ENCODE data around the gene SEMA5A. TPM values are rescaled to one million over a fixed set of nuclear protein-coding genes. Genes with fewer than 3 reads are reported as not detected.

Gene SEMA5A
- total RNA-seq, 1 donor from 2014 or later = 38.9 TPM

DNA sequence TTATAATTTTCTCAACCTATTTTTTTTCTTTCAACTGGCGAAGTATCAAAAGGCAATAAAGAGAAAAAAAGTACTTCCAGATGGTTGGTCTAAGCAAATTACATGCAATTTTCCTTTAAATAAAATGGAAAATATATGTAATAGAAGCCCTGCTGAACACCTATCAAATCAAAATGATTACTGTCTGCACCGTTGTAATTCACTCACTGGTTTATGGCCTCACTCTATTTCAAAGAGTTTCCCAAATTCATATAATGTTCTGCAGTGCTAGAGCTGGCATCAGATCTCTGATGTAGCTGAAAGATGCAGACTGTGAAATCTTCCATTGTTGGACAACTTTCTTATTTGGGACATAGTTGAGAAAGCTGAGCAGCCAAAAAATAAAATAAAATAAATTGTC is 130.3 kb downstream of the SEMA5A start:
- Histone ChIP-seq H3K4me1 (no peaks in the 10 kb centered on the region), H3K27me3 (no peaks in the 10 kb centered on the region), H3K9me3 (no peaks in the 10 kb centered on the region), H3K27ac (no peak overlapping the region), H3K36me3 (no peaks in the 10 kb centered on the region), H3K4me3 (no peak overlapping the region)
- DNase-seq (no peak), ATAC-seq (no peak)
- intact Hi-C loops (cut with DNase I) = no loop called here
- TF ChIP-seq, protein P1, sequence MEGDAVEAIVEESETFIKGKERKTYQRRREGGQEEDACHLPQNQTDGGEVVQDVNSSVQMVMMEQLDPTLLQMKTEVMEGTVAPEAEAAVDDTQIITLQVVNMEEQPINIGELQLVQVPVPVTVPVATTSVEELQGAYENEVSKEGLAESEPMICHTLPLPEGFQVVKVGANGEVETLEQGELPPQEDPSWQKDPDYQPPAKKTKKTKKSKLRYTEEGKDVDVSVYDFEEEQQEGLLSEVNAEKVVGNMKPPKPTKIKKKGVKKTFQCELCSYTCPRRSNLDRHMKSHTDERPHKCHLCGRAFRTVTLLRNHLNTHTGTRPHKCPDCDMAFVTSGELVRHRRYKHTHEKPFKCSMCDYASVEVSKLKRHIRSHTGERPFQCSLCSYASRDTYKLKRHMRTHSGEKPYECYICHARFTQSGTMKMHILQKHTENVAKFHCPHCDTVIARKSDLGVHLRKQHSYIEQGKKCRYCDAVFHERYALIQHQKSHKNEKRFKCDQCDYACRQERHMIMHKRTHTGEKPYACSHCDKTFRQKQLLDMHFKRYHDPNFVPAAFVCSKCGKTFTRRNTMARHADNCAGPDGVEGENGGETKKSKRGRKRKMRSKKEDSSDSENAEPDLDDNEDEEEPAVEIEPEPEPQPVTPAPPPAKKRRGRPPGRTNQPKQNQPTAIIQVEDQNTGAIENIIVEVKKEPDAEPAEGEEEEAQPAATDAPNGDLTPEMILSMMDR (IDR thresholded peaks at IDR 0.05) = no peak

DNA sequence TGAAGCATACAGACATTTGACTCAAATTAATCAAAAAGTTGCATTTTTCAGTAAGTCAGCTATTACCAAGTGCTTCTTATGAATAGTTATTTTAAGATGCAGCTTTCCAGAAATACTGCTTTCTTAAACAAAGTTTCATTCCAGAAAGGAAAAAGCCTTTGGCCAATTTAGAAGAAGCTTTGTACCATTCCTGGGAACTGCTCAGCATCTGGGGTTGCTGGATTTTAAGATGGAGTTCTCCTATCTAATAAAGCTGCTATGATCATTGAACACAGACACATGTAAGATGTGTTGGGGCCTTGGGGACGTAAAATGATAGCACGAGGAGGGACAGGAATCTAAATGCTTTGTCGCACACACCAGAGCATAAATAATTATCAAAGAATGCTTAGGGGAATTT is 130.8 kb downstream of the SEMA5A start:
- H3K27me3 ChIP-seq = no peaks in the 10 kb centered on the region
- H3K27ac ChIP-seq = no peak overlapping the region
- no peak for DNase-seq
- no peaks in the 10 kb centered on the region for H3K36me3 ChIP-seq
- no peaks in the 10 kb centered on the region for H3K9me3 ChIP-seq
- TF ChIP-seq, protein P1 (IDR thresholded peaks at IDR 0.05) = no peak
- intact Hi-C loops (cut with DNase I) = no loop called here
- no peaks in the 10 kb centered on the region for H3K4me1 ChIP-seq
- no peak for ATAC-seq
- no peak overlapping the region for H3K4me3 ChIP-seq

DNA sequence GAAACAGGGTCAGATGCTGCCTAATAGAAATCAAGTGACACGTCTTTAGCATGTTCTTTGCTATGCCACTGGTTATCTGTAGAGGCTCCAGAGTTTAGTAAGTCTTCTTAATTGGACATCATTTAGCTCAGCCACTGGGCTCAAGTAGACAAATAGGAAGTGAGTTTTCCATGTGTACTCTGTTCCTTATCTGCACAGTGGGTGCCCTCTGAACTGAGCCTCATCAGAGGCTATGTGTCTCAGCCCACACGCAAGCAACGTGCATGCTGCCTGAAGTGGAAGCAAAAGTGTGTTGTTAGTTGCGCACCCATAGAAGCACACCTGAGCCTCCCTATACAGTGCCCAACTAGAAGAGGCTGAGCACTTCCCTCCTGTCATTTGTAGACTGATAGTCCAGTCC is 134.7 kb downstream of the SEMA5A start:
- DNase-seq = no peak
- ATAC-seq = no peak
- TF ChIP-seq, protein P1 (IDR thresholded peaks at IDR 0.05) = no peak
- no peaks in the 10 kb centered on the region for H3K4me1 ChIP-seq
- H3K27me3 ChIP-seq = no peaks in the 10 kb centered on the region
- H3K36me3 ChIP-seq = no peaks in the 10 kb centered on the region
- H3K4me3 ChIP-seq = no peak overlapping the region
- H3K9me3 ChIP-seq = no peaks in the 10 kb centered on the region
- intact Hi-C loops (cut with DNase I) = no loop called here
- H3K27ac ChIP-seq = no peak overlapping the region

DNA sequence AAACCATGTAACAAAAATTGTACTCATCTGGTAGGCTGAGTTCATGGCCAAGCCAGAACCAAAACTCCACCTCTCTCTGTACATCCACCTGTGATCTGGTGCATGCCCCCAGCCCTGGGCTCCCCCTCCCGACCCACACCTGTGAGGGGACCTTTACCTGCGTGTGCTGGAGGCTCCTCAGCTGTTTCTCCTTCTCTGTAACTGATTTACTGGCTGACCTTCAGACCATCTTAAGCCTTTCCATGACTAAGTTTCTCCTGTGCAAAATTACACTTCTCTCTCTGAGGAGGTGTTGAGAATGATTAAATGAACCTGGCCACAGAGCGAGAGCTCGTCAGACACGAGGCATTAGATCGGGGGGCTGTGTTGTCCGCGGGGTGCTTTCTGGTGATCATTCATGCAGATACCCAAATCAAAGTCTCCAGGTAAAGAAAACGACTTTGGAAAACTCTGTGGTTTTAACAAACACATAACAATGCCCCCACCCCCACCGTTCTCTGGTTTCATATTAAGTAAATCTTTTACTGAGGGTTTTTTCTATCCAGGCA is 136.4 kb downstream of the SEMA5A start:
- intact Hi-C loops (cut with DNase I) = no loop called here
- no peaks in the 10 kb centered on the region for H3K36me3 ChIP-seq
- H3K4me3 ChIP-seq = no peak overlapping the region
- no peak overlapping the region for H3K27ac ChIP-seq
- TF ChIP-seq, protein P1 (IDR thresholded peaks at IDR 0.05) = no peak
- H3K9me3 ChIP-seq = no peaks in the 10 kb centered on the region
- DNase-seq (no peak), ATAC-seq (no peak)
- H3K4me1 ChIP-seq = no peaks in the 10 kb centered on the region
- H3K27me3 ChIP-seq = no peaks in the 10 kb centered on the region

DNA sequence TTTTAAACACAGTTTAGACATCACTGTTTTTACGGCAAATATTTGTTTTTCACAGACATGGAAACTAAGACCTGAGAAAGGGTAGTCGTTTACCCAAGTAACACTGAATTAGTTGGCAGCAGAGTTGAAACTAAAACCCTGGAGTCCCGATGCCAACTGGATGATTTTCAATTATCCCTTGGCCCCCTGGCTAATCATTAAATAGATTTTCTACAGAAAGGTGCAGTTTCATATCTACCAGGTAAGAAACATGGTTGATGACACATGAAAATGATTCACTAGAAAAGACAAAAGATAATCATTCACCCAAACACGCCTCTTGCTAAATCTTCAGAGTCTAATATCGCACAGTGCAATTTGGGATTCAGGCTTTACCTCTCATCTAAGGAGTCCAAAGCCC is 136.9 kb downstream of the SEMA5A start:
- no peaks in the 10 kb centered on the region for H3K4me1 ChIP-seq
- no peaks in the 10 kb centered on the region for H3K27me3 ChIP-seq
- no peaks in the 10 kb centered on the region for H3K36me3 ChIP-seq
- ATAC-seq (no peak), DNase-seq (no peak)
- H3K27ac ChIP-seq = no peak overlapping the region
- H3K9me3 ChIP-seq = no peaks in the 10 kb centered on the region
- no peak overlapping the region for H3K4me3 ChIP-seq
- intact Hi-C loops (cut with DNase I) = no loop called here
- TF ChIP-seq, protein P1 (IDR thresholded peaks at IDR 0.05) = no peak

DNA sequence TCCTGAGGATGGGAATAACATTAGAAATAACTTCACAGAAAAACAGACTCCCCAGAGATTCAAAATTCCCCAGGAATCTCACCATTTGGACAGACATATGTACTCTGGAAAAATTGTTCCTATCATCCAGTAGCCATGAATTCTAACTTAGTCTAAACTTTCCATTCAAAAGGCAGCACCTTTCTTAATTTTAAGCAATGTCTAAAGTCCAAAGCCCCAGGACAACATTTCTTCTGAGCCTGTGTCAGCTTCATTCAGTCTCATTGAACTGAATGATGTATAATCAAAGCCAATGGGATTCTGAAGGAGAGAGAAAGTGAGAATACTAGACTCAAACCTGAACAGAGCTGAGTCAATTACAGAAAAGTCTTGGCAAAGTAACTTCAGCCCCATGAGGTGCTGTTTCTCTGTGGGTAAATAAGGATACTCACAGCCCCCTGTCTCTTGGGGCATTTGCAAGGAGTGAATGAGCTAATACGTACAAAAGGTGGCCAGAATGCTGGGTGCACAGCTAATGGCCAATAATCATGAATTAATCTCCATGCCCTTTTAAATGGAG is 140.6 kb downstream of the SEMA5A start:
- H3K9me3 ChIP-seq = no peaks in the 10 kb centered on the region
- ATAC-seq (no peak), DNase-seq (no peak)
- TF ChIP-seq, protein P1 (IDR thresholded peaks at IDR 0.05) = no peak
- H3K36me3 ChIP-seq = no peaks in the 10 kb centered on the region
- no peaks in the 10 kb centered on the region for H3K4me1 ChIP-seq
- no peaks in the 10 kb centered on the region for H3K27me3 ChIP-seq
- H3K27ac ChIP-seq = no peak overlapping the region
- intact Hi-C loops (cut with DNase I) = no loop called here
- no peak overlapping the region for H3K4me3 ChIP-seq
